SU-DHL-6 (cell line): ENCODE data around the gene MARCHF3.

Experiments used
- EZH2phosphoT487 ChIP-seq: fragments of 200-600 bp; sonication (generic), shearing (Covaris generic); conservative IDR thresholded peaks from 2 replicates; pipeline ENCODE4 v1.6.1; 2018; ENCODE audit warnings: mild to moderate bottlenecking, antibody characterized with exemption, low read length, moderate library complexity, mixed read lengths
- TF ChIP-seq, protein P1 (sequence below): fragments of 200-600 bp; sonication (generic); IDR thresholded peaks from one replicate; pipeline ENCODE4 v1.5.1; 2017; ENCODE audit warnings: antibody characterized with exemption, mild to moderate bottlenecking, low read length, moderate library complexity; ENCODE audit not compliant: insufficient read depth, poor library complexity, severe bottlenecking

DNA sequence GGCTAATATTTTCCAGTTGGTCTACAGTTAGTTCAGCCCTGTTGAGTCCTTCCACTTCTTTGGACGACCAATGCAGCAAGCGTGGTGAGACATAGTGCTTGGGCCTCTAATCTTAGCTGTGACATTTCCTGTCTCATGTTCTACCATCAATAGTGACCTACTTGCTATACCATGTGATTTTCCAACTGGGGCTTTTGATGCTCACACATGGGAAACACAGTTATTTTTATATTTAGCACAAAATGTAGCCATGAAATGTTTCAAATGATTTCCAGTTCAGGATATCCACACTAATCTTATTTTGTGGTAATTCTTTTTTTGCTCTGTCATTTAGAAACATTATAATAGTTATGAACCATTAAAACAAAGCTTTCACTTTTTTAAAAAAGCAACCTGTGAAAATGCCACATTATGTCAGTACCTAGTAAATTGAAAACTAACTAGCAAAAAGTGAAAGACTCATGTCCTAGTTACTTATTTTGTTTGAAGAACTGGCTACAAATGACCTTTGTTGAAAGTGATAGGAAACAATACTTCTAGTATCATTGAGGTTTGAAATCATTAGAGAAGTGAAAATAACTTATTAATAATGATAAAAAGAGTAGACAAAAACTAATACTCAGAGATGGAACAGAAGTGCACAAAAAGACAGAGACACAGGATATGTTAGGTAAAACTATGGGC, 18.3 kb downstream of the MARCHF3 start:
- TF ChIP-seq, protein P1, sequence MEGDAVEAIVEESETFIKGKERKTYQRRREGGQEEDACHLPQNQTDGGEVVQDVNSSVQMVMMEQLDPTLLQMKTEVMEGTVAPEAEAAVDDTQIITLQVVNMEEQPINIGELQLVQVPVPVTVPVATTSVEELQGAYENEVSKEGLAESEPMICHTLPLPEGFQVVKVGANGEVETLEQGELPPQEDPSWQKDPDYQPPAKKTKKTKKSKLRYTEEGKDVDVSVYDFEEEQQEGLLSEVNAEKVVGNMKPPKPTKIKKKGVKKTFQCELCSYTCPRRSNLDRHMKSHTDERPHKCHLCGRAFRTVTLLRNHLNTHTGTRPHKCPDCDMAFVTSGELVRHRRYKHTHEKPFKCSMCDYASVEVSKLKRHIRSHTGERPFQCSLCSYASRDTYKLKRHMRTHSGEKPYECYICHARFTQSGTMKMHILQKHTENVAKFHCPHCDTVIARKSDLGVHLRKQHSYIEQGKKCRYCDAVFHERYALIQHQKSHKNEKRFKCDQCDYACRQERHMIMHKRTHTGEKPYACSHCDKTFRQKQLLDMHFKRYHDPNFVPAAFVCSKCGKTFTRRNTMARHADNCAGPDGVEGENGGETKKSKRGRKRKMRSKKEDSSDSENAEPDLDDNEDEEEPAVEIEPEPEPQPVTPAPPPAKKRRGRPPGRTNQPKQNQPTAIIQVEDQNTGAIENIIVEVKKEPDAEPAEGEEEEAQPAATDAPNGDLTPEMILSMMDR, result no peak
- no peak for TF ChIP-seq EZH2phosphoT487
